ENCODE measurements around the gene RNF19B. TPM values are rescaled to one million over a fixed set of nuclear protein-coding genes. Genes with fewer than 3 reads are reported as not detected.
A peak's percentile ranks its signal among the peaks of the same experiment; 100 is the strongest.

The RNF19B gene
- total RNA-seq, 1 donor from 2014 or later = 18.8 TPM

DNA sequence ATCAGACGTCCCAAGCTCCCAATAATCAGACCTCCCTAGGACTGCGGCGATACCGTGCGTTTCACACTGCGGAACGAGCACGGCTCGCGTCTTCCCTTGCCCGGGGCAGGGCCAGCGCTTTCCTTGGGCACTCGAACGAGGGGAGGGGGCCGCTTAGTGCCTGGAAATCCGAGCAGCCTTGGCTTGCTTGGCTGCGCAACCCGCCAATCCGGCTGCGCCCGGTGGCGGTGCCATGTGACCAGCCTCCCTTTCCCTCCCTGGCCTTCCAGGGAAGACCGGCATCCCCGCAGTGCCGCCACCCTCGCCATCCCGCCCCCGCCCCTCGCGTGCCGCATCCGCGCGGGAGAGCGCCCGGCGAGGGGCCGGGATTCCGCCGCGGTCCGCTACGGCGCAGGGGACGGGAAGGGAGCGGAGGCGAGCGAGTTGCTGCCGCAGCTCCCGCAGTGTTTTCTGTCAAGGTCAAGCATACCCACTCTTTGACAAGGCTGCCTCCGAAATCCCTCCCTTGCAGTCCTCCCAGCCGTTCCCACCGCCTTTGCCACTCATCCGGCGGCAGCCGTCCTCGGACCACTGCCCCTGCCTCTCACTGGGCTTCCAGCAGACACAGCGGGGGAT, 8.3 kb upstream of the RNF19B start:
- peak overlapping the region; percentile 85 for H3K4me3 Mint-ChIP-seq (ENCODE audit: unreplicated experiment)
- H3K4me1 Mint-ChIP-seq (ENCODE audit: unreplicated experiment) = peaks cover 19% of the 10 kb centered on the region
- TF ChIP-seq, protein P1, sequence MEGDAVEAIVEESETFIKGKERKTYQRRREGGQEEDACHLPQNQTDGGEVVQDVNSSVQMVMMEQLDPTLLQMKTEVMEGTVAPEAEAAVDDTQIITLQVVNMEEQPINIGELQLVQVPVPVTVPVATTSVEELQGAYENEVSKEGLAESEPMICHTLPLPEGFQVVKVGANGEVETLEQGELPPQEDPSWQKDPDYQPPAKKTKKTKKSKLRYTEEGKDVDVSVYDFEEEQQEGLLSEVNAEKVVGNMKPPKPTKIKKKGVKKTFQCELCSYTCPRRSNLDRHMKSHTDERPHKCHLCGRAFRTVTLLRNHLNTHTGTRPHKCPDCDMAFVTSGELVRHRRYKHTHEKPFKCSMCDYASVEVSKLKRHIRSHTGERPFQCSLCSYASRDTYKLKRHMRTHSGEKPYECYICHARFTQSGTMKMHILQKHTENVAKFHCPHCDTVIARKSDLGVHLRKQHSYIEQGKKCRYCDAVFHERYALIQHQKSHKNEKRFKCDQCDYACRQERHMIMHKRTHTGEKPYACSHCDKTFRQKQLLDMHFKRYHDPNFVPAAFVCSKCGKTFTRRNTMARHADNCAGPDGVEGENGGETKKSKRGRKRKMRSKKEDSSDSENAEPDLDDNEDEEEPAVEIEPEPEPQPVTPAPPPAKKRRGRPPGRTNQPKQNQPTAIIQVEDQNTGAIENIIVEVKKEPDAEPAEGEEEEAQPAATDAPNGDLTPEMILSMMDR (IDR thresholded peaks at IDR 0.05; ENCODE audit: unreplicated experiment) = no peak
- DNase-seq (ENCODE audit: low spot score) = peak; percentile 56
- H3K27ac Mint-ChIP-seq (ENCODE audit: unreplicated experiment) = no peak overlapping the region
- H3K27me3 Mint-ChIP-seq (ENCODE audit: unreplicated experiment) = peaks cover 7% of the 10 kb centered on the region
- H3K36me3 Mint-ChIP-seq (ENCODE audit: low read depth, unreplicated experiment) = no peaks in the 10 kb centered on the region
- H3K9me3 Mint-ChIP-seq (ENCODE audit: unreplicated experiment) = no peaks in the 10 kb centered on the region

- Mint-ChIP-seq H3K4me3 (ENCODE audit: unreplicated experiment) (no peak overlapping the region), H3K27me3 (ENCODE audit: unreplicated experiment) (peaks cover 7% of the 10 kb centered on the region)
Observed at GRCh38 chr1:32971576-32971975, 7.0 kb upstream of the RNF19B start.

GRCh38 chr1:32971156-32971555, 6.5 kb upstream of the RNF19B start:
- no peaks in the 10 kb centered on the region for H3K9me3 Mint-ChIP-seq (ENCODE audit: unreplicated experiment)
- H3K27me3 Mint-ChIP-seq (ENCODE audit: unreplicated experiment) = peaks cover 7% of the 10 kb centered on the region
- H3K4me3 Mint-ChIP-seq (ENCODE audit: unreplicated experiment) = no peak overlapping the region
- H3K36me3 Mint-ChIP-seq (ENCODE audit: low read depth, unreplicated experiment) = no peaks in the 10 kb centered on the region
- TF ChIP-seq, protein P1 (IDR thresholded peaks at IDR 0.05; ENCODE audit: unreplicated experiment) = no peak
- no peak for DNase-seq (ENCODE audit: low spot score)
- H3K27ac Mint-ChIP-seq (ENCODE audit: unreplicated experiment) = no peak overlapping the region
- H3K4me1 Mint-ChIP-seq (ENCODE audit: unreplicated experiment) = peaks cover 10% of the 10 kb centered on the region

More at GRCh38 chr1:32971576-32971975, 7.0 kb upstream of the RNF19B start:
- Mint-ChIP-seq H3K9me3 (ENCODE audit: unreplicated experiment) (no peaks in the 10 kb centered on the region), H3K27ac (ENCODE audit: unreplicated experiment) (no peak overlapping the region), H3K4me1 (ENCODE audit: unreplicated experiment) (peaks cover 10% of the 10 kb centered on the region), H3K36me3 (ENCODE audit: low read depth, unreplicated experiment) (no peaks in the 10 kb centered on the region)
- TF ChIP-seq, protein P1 (IDR thresholded peaks at IDR 0.05; ENCODE audit: unreplicated experiment) = no peak
- DNase-seq (ENCODE audit: low spot score) = no peak

GRCh38 chr1:32969566-32969965, 5.0 kb upstream of the RNF19B start:
- DNase-seq (ENCODE audit: low spot score) = no peak
- H3K9me3 Mint-ChIP-seq (ENCODE audit: unreplicated experiment) = no peaks in the 10 kb centered on the region
- TF ChIP-seq, protein P1 (IDR thresholded peaks at IDR 0.05; ENCODE audit: unreplicated experiment) = no peak
- H3K4me3 Mint-ChIP-seq (ENCODE audit: unreplicated experiment) = no peak overlapping the region
- H3K4me1 Mint-ChIP-seq (ENCODE audit: unreplicated experiment) = peaks cover 12% of the 10 kb centered on the region
- H3K27me3 Mint-ChIP-seq (ENCODE audit: unreplicated experiment) = peaks cover 7% of the 10 kb centered on the region
- peaks cover 3% of the 10 kb centered on the region for H3K36me3 Mint-ChIP-seq (ENCODE audit: low read depth, unreplicated experiment)
- H3K27ac Mint-ChIP-seq (ENCODE audit: unreplicated experiment) = no peak overlapping the region

- TF ChIP-seq, protein P1 (IDR thresholded peaks at IDR 0.05; ENCODE audit: unreplicated experiment) = no peak
- Mint-ChIP-seq H3K27ac (ENCODE audit: unreplicated experiment) (no peak overlapping the region), H3K36me3 (ENCODE audit: low read depth, unreplicated experiment) (peaks cover 3% of the 10 kb centered on the region), H3K27me3 (ENCODE audit: unreplicated experiment) (peaks cover 9% of the 10 kb centered on the region), H3K4me1 (ENCODE audit: unreplicated experiment) (peaks cover 15% of the 10 kb centered on the region), H3K9me3 (ENCODE audit: unreplicated experiment) (no peaks in the 10 kb centered on the region), H3K4me3 (ENCODE audit: unreplicated experiment) (no peak overlapping the region)
- no peak for DNase-seq (ENCODE audit: low spot score)
Observed at GRCh38 chr1:32967888-32968568, 3.4 kb upstream of the RNF19B start.

Measured in endothelial cell (in vitro differentiated cells).